Measurements from ENCODE around the gene CNTN4.

DNA sequence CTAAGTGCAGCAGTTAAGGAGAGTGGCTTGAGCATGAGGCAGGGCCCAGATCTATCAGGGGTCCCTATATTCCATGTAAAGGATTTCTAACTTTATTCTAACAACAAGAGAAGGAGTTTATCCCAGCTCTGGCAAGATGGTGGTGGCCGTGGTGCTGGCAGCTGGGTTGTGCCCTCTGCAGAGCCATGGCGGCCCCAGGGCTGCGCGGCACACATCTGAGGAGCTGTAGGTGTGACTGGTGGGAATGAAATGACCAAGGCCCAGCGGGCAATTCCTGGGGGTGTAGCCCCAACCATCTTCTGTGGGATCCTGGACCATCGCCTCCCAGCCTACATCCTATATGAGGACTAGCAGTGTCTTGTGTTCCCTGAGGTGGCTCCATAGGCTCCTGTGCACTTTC lies 263.5 kb downstream of the CNTN4 start:
- TF ChIP-seq CTCF (IDR thresholded peaks at IDR 0.05; ENCODE audit: low read length) (no peak), EZH2 (IDR thresholded peaks at IDR 0.05; ENCODE audit: borderline replicate concordance, low read length) (no peak)
